H1 (cell line): ENCODE data around the gene PCNX1. TPM values are rescaled to one million over a fixed set of nuclear protein-coding genes. Genes with fewer than 3 reads are reported as not detected.

Experiments
- ASH2L ChIP-seq: fragments of 200-600, 300-600 bp; sonication (generic); IDR thresholded peaks from one replicate; pipeline ENCODE4 v1.7.1; 2017; ENCODE audit warnings: low read length
- CHD2 ChIP-seq: IDR thresholded peaks from 2 replicates; pipeline ENCODE4 v1.6.1; 2012; ENCODE audit warnings: low read length, improper control_type of control experiment
- CHD7 ChIP-seq: fragments of 300-600 bp; sonication (generic); IDR thresholded peaks from 2 replicates; pipeline ENCODE4 v1.7.1; 2012; ENCODE audit warnings: low read length, moderate library complexity, mild to moderate bottlenecking, inconsistent platforms; ENCODE audit not compliant: insufficient replicate concordance
- EP300 ChIP-seq, 2 experiments: IDR thresholded peaks; 1 replicate in 1 of 2; 2 replicates in 1 of 2; pipeline ENCODE4 v1.6.1; 2011 to 2012; ENCODE audit warnings: low read depth in 2 of 2, low read length in 2 of 2, mild to moderate bottlenecking in 2 of 2, borderline replicate concordance in 1 of 2, inconsistent platforms in 1 of 2, moderate library complexity in 1 of 2
- TAF7 ChIP-seq: optimal IDR thresholded peaks from 2 replicates; pipeline ENCODE3; 2011; ENCODE audit warnings: low read depth, mild to moderate bottlenecking, inconsistent platforms, low read length, moderate library complexity, borderline replicate concordance
- polyA plus RNA-seq, 7 experiments: library from polyadenylated mRNA; depleted of rRNA in 3 of 7; stranded (reverse) in 5 of 7; unstranded in 2 of 7; fragments of >200 nt in 5 of 7; fragments of 200-250 nt in 2 of 7; gene quantifications; 1 replicate in 5 of 7; 2 replicates in 1 of 7; 4 replicates in 1 of 7; pipeline versions ENCODE4 v1.2.1 to v1.2.3, GENCODE V29; 2011 to 2013; ENCODE audit warnings: missing spikeins in 2 of 7, mixed read lengths in 2 of 7
- total RNA-seq: library from RNA; stranded (reverse); fragmentation: NEBNext Ultra II Directional; extraction: Animal tissue kit (Norgen Biotek cat#: 25700); gene quantifications from 2 replicates; pipeline ENCODE4 v1.2.1, GENCODE V29; 2021

The PCNX1 gene
- total and polyA plus RNA-seq, 2 of the 8 experiments (the other 6 are each of a cell fraction or from before 2014, with no cell fraction given), result 37.7 to 53.2 TPM

- TF ChIP-seq CHD7 (no peak), CHD2 (no peak), ASH2L (no peak), TAF7 (no peak), EP300 (IDR thresholded peaks at IDR 0.05; ENCODE audit: borderline replicate concordance in 1 of 2, low read depth in 2 of 2, low read length in 2 of 2) (no peak)
These were observed 86.7 kb downstream of the PCNX1 start (continued) for GRCh38 chr14:70993931-70994330.
